Measurements from ENCODE around the gene ABCB8. TPM values are rescaled to one million over a fixed set of nuclear protein-coding genes. Genes with fewer than 3 reads are reported as not detected.

Gene ABCB8
- polyA plus RNA-seq, 1 donor (not counting 4 experiments of a cell fraction or from before 2014, with no cell fraction given), result 15.5 TPM

- no peak for FAIRE-seq
Observed at GRCh38 chr7:150997817-150998216, 30.4 kb upstream of the ABCB8 start.

GRCh38 chr7:150998341-150998740 is 29.9 kb upstream of the ABCB8 start:
- no peak overlapping the region for H3K4me3 ChIP-seq (ENCODE audit: control insufficient read depth in 2 of 3, extremely low read depth in 1 of 3, insufficient read depth in 2 of 3, low read depth in 1 of 3, low read length in 3 of 3)
- no peak overlapping the region for H3K27ac ChIP-seq (ENCODE audit: control insufficient read depth, insufficient read depth, low read length)
- DNase-seq (ENCODE audit: low read depth, low spot score) (no peak), FAIRE-seq (no peak)
- no peaks in the 10 kb centered on the region for H3K79me2 ChIP-seq (ENCODE audit: control insufficient read depth, insufficient read depth, low read length)
- H3K4me2 ChIP-seq (ENCODE audit: control insufficient read depth, extremely low read depth, insufficient read depth, low read depth, low read length), result no peak overlapping the region
- no peaks in the 10 kb centered on the region for H4K20me1 ChIP-seq (ENCODE audit: control insufficient read depth, extremely low read depth, insufficient read depth, low read length)
- H2AFZ ChIP-seq (ENCODE audit: control insufficient read depth, low read length), result no peak overlapping the region
- no peak for TF ChIP-seq CTCF (optimal IDR thresholded peaks at IDR 0.05 in 1 of 3, IDR thresholded peaks at IDR 0.05 in 1 of 3, conservative IDR thresholded peaks at IDR 0.05 in 1 of 3; ENCODE audit: extremely low read depth in 1 of 3, insufficient read depth in 2 of 3, low read length in 3 of 3)
- TF ChIP-seq EZH2 (IDR thresholded peaks at IDR 0.05; ENCODE audit: low read length), result no peak
- peaks cover 4% of the 10 kb centered on the region for H3K4me1 ChIP-seq (ENCODE audit: control insufficient read depth, extremely low read depth, insufficient read depth, low read length)
- no peaks in the 10 kb centered on the region for H3K36me3 ChIP-seq (ENCODE audit: control insufficient read depth in 2 of 2, extremely low read depth in 1 of 2, insufficient read depth in 2 of 2, low read length in 2 of 2)
- no peaks in the 10 kb centered on the region for H3K9me1 ChIP-seq (ENCODE audit: control insufficient read depth, extremely low read depth, insufficient read depth, low read length)
- dilution Hi-C loops (cut with MboI; ENCODE audit: extremely low pct_ligation_motif_present, low sequenced_read_pairs), result no loop called here
- no peaks in the 10 kb centered on the region for H3K27me3 ChIP-seq (ENCODE audit: control insufficient read depth, extremely low read depth, insufficient read depth, low read length)
- no peak overlapping the region for H3K9ac ChIP-seq (ENCODE audit: control insufficient read depth, extremely low read depth, insufficient read depth, low read length)
- no peaks in the 10 kb centered on the region for H3K9me3 ChIP-seq (ENCODE audit: control insufficient read depth, low read depth, low read length)

More at GRCh38 chr7:150997817-150998216, 30.4 kb upstream of the ABCB8 start:
- Histone ChIP-seq H2AFZ (ENCODE audit: control insufficient read depth, low read length) (no peak overlapping the region), H3K9me1 (ENCODE audit: control insufficient read depth, extremely low read depth, insufficient read depth, low read length) (no peaks in the 10 kb centered on the region), H3K4me1 (ENCODE audit: control insufficient read depth, extremely low read depth, insufficient read depth, low read length) (peaks cover 4% of the 10 kb centered on the region), H3K27me3 (ENCODE audit: control insufficient read depth, extremely low read depth, insufficient read depth, low read length) (no peaks in the 10 kb centered on the region), H3K9ac (ENCODE audit: control insufficient read depth, extremely low read depth, insufficient read depth, low read length) (no peak overlapping the region), H3K4me2 (ENCODE audit: control insufficient read depth, extremely low read depth, insufficient read depth, low read depth, low read length) (no peak overlapping the region), H3K36me3 (ENCODE audit: control insufficient read depth in 2 of 2, extremely low read depth in 1 of 2, insufficient read depth in 2 of 2, low read length in 2 of 2) (no peaks in the 10 kb centered on the region), H3K9me3 (ENCODE audit: control insufficient read depth, low read depth, low read length) (no peaks in the 10 kb centered on the region), H4K20me1 (ENCODE audit: control insufficient read depth, extremely low read depth, insufficient read depth, low read length) (no peaks in the 10 kb centered on the region), H3K79me2 (ENCODE audit: control insufficient read depth, insufficient read depth, low read length) (no peaks in the 10 kb centered on the region), H3K27ac (ENCODE audit: control insufficient read depth, insufficient read depth, low read length) (no peak overlapping the region), H3K4me3 (ENCODE audit: control insufficient read depth in 2 of 3, extremely low read depth in 1 of 3, insufficient read depth in 2 of 3, low read depth in 1 of 3, low read length in 3 of 3) (no peak overlapping the region)
- dilution Hi-C loops (cut with MboI; ENCODE audit: extremely low pct_ligation_motif_present, low sequenced_read_pairs), result no loop called here
- no peak for DNase-seq (ENCODE audit: low read depth, low spot score)
- TF ChIP-seq CTCF (optimal IDR thresholded peaks at IDR 0.05 in 1 of 3, IDR thresholded peaks at IDR 0.05 in 1 of 3, conservative IDR thresholded peaks at IDR 0.05 in 1 of 3; ENCODE audit: extremely low read depth in 1 of 3, insufficient read depth in 2 of 3, low read length in 3 of 3), result no peak
- no peak for TF ChIP-seq EZH2 (IDR thresholded peaks at IDR 0.05; ENCODE audit: low read length)

Measured in keratinocyte (primary cell).